ENCODE measurements around the gene CADPS2. TPM values are rescaled to one million over a fixed set of nuclear protein-coding genes. Genes with fewer than 3 reads are reported as not detected.
"Not testable (repeated sequence)": the region's sequence is repeated elsewhere in the genome, so short reads cannot be mapped to it uniquely, and the experiment has no call there.

The CADPS2 gene
- total RNA-seq, 2 donors from 2014 or later, result not detected

DNA sequence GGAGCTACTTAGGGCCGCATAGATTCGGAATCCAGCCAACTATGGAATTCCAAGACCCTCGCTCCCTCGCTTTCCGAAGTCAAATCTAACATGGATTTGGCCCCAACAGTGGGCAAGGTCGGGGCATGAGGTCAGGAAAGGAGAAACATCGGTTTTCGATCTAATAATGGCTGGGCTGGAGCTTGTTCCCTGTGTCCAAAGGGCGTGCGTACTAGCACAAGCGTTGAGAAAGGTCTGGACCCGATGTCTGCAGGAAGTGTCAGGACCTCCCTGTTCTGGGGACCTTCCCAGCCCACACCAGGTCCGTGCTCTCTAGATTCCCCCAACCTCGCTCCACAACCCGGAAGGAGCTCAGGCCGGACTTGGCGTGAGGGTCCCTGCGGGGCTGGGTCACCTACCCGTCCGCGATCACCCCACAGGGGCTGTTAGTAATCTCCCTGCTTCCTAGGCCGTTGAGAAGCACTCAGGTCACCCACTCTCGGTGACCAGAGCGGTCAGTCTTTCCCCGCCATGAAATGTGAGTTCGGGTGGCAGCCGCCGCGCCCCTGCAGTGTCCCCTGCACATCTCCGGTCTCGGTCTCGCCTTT is 586.5 kb downstream of the CADPS2 start:
- no peak for ATAC-seq
- H3K36me3 Mint-ChIP-seq (ENCODE audit: low read depth), result peaks cover 2% of the 10 kb centered on the region

DNA sequence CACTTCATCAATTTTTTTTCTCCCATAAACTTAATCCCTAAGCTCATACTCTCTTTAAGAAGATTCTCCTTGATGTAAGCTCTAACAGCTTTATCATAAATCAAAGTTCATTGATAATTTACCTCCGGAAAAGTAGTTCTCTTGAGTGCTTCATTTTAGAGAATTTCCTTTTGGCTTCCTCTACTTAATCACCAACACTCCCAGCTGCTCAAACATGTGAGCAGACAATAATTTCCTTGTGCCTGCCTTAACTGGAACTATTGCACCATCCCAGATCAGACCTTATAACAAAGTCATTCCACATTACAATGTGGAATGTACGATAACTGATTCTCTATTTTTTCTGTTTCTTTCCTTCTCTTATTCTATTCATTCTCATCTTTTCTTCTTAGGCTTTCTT is 587.6 kb downstream of the CADPS2 start:
- Mint-ChIP-seq H3K27ac (no peak overlapping the region), H3K36me3 (ENCODE audit: low read depth) (peaks cover 2% of the 10 kb centered on the region), H3K4me3 (no peak overlapping the region), H3K4me1 (no peaks in the 10 kb centered on the region), H3K27me3 (peaks cover 49% of the 10 kb centered on the region)
- ATAC-seq, result no peak
- H3K9me3 ChIP-seq (ENCODE audit: control insufficient read depth, low read length, poor library complexity, severe bottlenecking), result no peaks in the 10 kb centered on the region
- DNase-seq, result no peak

More for the DNA sequence above, 586.5 kb downstream of the CADPS2 start:
- H3K4me3 Mint-ChIP-seq, result no peak overlapping the region
- no peak for DNase-seq
- peaks cover 59% of the 10 kb centered on the region for H3K27me3 Mint-ChIP-seq
- H3K4me1 Mint-ChIP-seq, result no peaks in the 10 kb centered on the region
- H3K27ac Mint-ChIP-seq, result no peak overlapping the region
- H3K9me3 ChIP-seq (ENCODE audit: control insufficient read depth, low read length, poor library complexity, severe bottlenecking), result no peaks in the 10 kb centered on the region

DNA sequence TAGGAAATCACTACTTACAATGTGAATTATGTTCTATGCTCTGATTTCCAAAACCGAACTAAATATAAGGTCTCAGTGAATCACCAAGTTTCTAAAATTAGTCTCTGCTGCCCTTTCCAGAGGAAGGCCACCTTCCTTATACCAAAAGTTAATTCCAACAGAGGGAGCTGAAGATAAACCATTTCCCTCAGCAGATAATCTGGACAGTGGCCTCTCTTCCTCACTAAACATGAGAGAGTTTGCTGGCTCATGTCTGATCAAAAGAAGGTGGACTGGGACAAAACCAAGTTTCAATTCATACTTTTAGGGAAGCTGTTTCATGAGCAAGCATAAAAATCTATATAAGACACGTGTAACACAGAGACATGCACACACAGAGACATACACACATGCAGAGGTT is 588.1 kb downstream of the CADPS2 start:
- Mint-ChIP-seq H3K27me3 (peaks cover 48% of the 10 kb centered on the region), H3K4me3 (no peak overlapping the region), H3K36me3 (ENCODE audit: low read depth) (peaks cover 1% of the 10 kb centered on the region), H3K27ac (no peak overlapping the region), H3K4me1 (no peaks in the 10 kb centered on the region)
- DNase-seq (no peak), ATAC-seq (no peak)
- no peaks in the 10 kb centered on the region for H3K9me3 ChIP-seq (ENCODE audit: control insufficient read depth, low read length, poor library complexity, severe bottlenecking)

DNA sequence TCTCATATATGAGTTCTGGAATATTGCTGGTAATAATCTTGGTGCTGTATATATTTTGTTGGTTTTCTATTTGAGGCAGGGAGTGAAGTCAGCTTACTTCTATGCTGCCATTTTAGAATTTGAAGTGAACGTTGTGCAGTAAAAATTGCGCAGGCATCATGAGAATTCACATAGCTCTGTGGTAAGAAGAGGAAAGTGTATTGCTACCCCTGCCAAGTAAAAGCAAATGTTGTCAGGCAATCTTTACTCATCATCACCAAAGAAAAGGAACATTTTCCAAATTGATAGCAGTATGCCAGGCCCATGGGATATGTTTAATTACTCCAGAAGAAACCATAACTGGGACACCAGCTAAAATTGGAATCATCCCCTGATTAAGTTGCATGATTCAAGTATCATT is 595.1 kb downstream of the CADPS2 start:
- DNase-seq, result no peak
- H3K9me3 ChIP-seq (ENCODE audit: control insufficient read depth, low read length, poor library complexity, severe bottlenecking), result no peaks in the 10 kb centered on the region
- ATAC-seq, result no peak
- Mint-ChIP-seq H3K4me1 (no peaks in the 10 kb centered on the region), H3K4me3 (no peak overlapping the region), H3K36me3 (ENCODE audit: low read depth) (no peaks in the 10 kb centered on the region), H3K27ac (no peak overlapping the region), H3K27me3 (no peaks in the 10 kb centered on the region)

DNA sequence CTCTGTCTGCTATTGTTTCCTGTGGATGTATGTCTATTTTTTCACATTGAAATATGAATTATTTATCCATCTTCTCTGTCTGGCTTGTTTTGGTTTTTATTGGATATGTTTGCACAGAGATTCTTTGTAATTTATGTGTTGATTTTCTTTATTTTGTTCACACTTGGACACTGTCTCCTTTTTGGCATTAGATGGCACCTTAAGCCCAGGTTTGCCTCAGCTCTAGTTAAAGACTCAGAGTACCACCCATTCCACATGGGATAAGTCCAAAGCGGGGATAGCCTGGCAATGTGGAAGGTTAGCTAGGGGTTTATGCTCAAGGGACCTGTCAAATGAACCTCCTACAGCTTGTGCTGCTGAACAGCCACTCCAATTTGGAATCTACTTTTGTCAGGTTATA is 595.8 kb downstream of the CADPS2 start:
- H3K4me1 Mint-ChIP-seq, result no peaks in the 10 kb centered on the region
- no peak overlapping the region for H3K4me3 Mint-ChIP-seq
- H3K36me3 Mint-ChIP-seq (ENCODE audit: low read depth), result no peaks in the 10 kb centered on the region
- H3K27ac Mint-ChIP-seq, result no peak overlapping the region
- H3K9me3 ChIP-seq (ENCODE audit: control insufficient read depth, low read length, poor library complexity, severe bottlenecking), result no peaks in the 10 kb centered on the region
- no peak for DNase-seq
- no peak for ATAC-seq
- H3K27me3 Mint-ChIP-seq, result no peaks in the 10 kb centered on the region

DNA sequence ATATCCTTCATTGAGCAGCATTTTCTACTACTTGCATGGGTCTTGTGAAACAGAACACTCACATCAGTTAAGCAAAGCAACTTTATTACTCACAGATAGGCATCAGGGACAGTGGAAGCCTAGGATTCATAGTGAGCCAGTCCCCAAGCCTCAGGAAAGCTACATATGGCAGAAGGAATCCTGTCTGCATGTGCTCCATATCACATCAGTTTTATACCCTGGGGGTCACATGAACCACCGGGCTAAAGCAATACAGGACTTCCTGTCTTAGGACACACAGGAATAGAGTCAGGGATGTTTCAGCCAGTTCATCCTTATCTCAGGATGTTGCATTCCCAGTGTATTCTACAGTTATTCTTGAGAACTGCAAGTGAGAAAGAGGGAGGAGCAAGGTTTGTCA is 596.8 kb downstream of the CADPS2 start:
- Mint-ChIP-seq H3K4me3 (no peak overlapping the region), H3K27ac (no peak overlapping the region), H3K4me1 (no peaks in the 10 kb centered on the region), H3K36me3 (ENCODE audit: low read depth) (no peaks in the 10 kb centered on the region), H3K27me3 (no peaks in the 10 kb centered on the region)
- H3K9me3 ChIP-seq (ENCODE audit: control insufficient read depth, low read length, poor library complexity, severe bottlenecking), result no peaks in the 10 kb centered on the region
- ATAC-seq (no peak), DNase-seq (no peak)

DNA sequence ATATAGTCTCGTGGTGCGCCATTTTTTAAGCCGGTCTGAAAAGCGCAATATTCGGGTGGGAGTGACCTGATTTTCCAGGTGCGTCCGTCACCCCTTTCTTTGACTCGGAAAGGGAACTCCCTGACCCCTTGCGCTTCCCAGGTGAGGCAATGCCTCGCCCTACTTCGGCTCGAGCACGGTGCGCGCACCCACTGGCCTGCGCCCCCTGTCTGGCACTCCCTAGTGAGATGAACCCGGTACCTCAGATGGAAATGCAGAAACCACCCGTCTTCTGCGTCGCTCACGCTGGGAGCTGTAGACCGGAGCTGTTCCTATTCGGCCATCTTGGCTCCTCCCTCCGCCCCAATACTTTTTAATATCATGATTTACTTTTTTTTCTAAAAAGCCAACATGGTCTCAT is 601.7 kb downstream of the CADPS2 start:
- not testable (repeated sequence) for H3K36me3 Mint-ChIP-seq (ENCODE audit: low read depth); DNase-seq; H3K27ac Mint-ChIP-seq; H3K4me1 Mint-ChIP-seq; H3K27me3 Mint-ChIP-seq; H3K9me3 ChIP-seq (ENCODE audit: control insufficient read depth, low read length, poor library complexity, severe bottlenecking); ATAC-seq; H3K4me3 Mint-ChIP-seq

DNA sequence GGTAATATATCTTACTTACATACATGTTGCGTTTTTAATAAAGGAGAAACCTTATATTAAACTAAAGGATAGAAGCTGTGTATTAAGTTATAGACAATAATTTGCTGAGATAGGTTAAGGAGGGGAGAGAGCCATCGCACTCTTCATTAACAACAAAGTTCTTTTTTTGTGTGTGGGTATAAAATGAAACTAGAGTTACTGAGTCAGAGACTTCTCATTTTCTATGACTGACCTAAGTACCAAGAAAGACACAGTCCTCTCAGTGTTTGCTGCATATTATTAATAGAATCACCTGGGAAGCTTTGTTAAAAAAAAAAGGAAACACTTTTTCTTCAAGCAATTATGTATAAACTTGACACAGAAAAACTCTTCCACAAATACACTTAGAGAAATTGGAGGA is 613.1 kb downstream of the CADPS2 start:
- Mint-ChIP-seq H3K36me3 (ENCODE audit: low read depth) (no peaks in the 10 kb centered on the region), H3K4me1 (no peaks in the 10 kb centered on the region), H3K4me3 (no peak overlapping the region), H3K27me3 (no peaks in the 10 kb centered on the region), H3K27ac (no peak overlapping the region)
- ATAC-seq, result no peak
- DNase-seq, result no peak
- H3K9me3 ChIP-seq (ENCODE audit: control insufficient read depth, low read length, poor library complexity, severe bottlenecking), result no peaks in the 10 kb centered on the region

DNA sequence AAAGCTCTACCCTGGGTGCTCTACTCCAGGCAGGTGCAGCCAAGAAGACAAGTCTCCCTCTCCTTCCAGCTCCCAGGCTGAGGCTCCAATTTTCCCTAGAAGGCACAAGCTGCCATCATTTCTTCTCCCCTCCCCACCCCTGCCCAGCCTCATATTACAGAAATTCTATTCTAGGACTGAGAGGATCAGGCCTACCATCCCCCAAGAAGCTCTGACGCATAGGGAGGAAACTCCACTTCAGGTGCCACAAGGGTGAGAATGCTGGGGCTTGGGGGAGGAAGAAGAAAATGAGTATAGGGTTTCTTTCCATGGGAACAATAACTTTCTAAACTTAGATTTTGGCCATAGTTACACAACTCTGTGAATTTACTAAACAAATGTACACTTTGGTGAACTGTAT is 617.0 kb downstream of the CADPS2 start:
- no peak overlapping the region for H3K27ac Mint-ChIP-seq
- H3K36me3 Mint-ChIP-seq (ENCODE audit: low read depth), result no peaks in the 10 kb centered on the region
- no peak for DNase-seq
- no peaks in the 10 kb centered on the region for H3K9me3 ChIP-seq (ENCODE audit: control insufficient read depth, low read length, poor library complexity, severe bottlenecking)
- H3K27me3 Mint-ChIP-seq, result no peaks in the 10 kb centered on the region
- H3K4me3 Mint-ChIP-seq, result no peak overlapping the region
- ATAC-seq, result no peak
- no peaks in the 10 kb centered on the region for H3K4me1 Mint-ChIP-seq

Other genes starting within 250 kb of the CADPS2 start
- not detected for gene RNF133, start 187.3 kb downstream of the CADPS2 start, total RNA-seq
- gene RNF148, start 183.5 kb downstream of the CADPS2 start, total RNA-seq, result not detected
- not detected for gene TAS2R16, start 109.2 kb upstream of the CADPS2 start, total RNA-seq